SU-DHL-6 (cell line): ENCODE data around the gene PTGIS.

Experiments
- CTCF ChIP-seq: fragments of 200-600 bp; sonication (generic); IDR thresholded peaks from one replicate; pipeline ENCODE4 v1.5.1; 2017; ENCODE audit warnings: antibody characterized with exemption, mild to moderate bottlenecking, low read length, moderate library complexity; ENCODE audit not compliant: insufficient read depth, poor library complexity, severe bottlenecking
- EZH2phosphoT487 ChIP-seq: fragments of 200-600 bp; sonication (generic), shearing (Covaris generic); conservative IDR thresholded peaks from 2 replicates; pipeline ENCODE4 v1.6.1; 2018; ENCODE audit warnings: mild to moderate bottlenecking, antibody characterized with exemption, low read length, moderate library complexity, mixed read lengths

GRCh38 chr20:49461894-49462620 lies 105.9 kb downstream of the PTGIS start:
- TF ChIP-seq CTCF (no peak), EZH2phosphoT487 (no peak)
